HG03280 (cell line): ENCODE results near the gene HORMAD2.

Source experiments
- ATAC-seq: cut with Tn5 transposase; IDR thresholded peaks from one replicate; pipeline ENCODE4 v1.9.1; 2021; ENCODE audit warnings: mild to moderate bottlenecking, moderate library complexity; ENCODE audit not compliant: unreplicated experiment

Gene HORMAD2

GRCh38 chr22:30161051-30161469, 80.8 kb downstream of the HORMAD2 start:
- no peak for ATAC-seq

- ATAC-seq, result no peak
Observed at GRCh38 chr22:30167296-30167695, 87.0 kb downstream of the HORMAD2 start.

- ATAC-seq, result no peak
Observed at GRCh38 chr22:30167734-30168133, 87.5 kb downstream of the HORMAD2 start.

- ATAC-seq, result no peak
Observed at GRCh38 chr22:30169002-30169401, 88.7 kb downstream of the HORMAD2 start.

- ATAC-seq, result no peak
Observed at GRCh38 chr22:30170129-30170528, 89.9 kb downstream of the HORMAD2 start.

GRCh38 chr22:30171008-30171407, 90.7 kb downstream of the HORMAD2 start:
- ATAC-seq, result no peak

GRCh38 chr22:30175690-30176288, 95.5 kb downstream of the HORMAD2 start:
- no peak for ATAC-seq

- ATAC-seq, result no peak
Observed at GRCh38 chr22:30176431-30176830, 96.2 kb downstream of the HORMAD2 start.

- no peak for ATAC-seq
Observed at GRCh38 chr22:30178181-30179126, 98.2 kb downstream of the HORMAD2 start.

- ATAC-seq, result no peak
Observed at GRCh38 chr22:30180616-30181015, 100.4 kb downstream of the HORMAD2 start.

- ATAC-seq, result no peak
Observed at GRCh38 chr22:30181459-30182349, 101.4 kb downstream of the HORMAD2 start.

- ATAC-seq, result no peak
Observed at GRCh38 chr22:30182350-30182745, 102.1 kb downstream of the HORMAD2 start.

- no peak for ATAC-seq
Observed at GRCh38 chr22:30182815-30183214, 102.6 kb downstream of the HORMAD2 start.

GRCh38 chr22:30183271-30183670, 103.0 kb downstream of the HORMAD2 start:
- no peak for ATAC-seq

- no peak for ATAC-seq
Observed at GRCh38 chr22:30183861-30184278, 103.6 kb downstream of the HORMAD2 start.

GRCh38 chr22:30185129-30185528, 104.9 kb downstream of the HORMAD2 start:
- ATAC-seq, result no peak

GRCh38 chr22:30185549-30185948, 105.3 kb downstream of the HORMAD2 start:
- ATAC-seq, result no peak

- no peak for ATAC-seq
Observed at GRCh38 chr22:30186041-30186440, 105.8 kb downstream of the HORMAD2 start.

GRCh38 chr22:30186510-30186909, 106.2 kb downstream of the HORMAD2 start:
- ATAC-seq, result no peak

- no peak for ATAC-seq
Observed at GRCh38 chr22:30187094-30187493, 106.8 kb downstream of the HORMAD2 start.
